ENCODE measurements around the gene SLC12A7.

Gene SLC12A7

GRCh38 chr5:1143670-1143951, 31.7 kb upstream of the SLC12A7 start:
- Histone ChIP-seq H3K36me3 (replicated peaks) (no peaks in the 10 kb centered on the region), H3K27me3 (replicated peaks) (no peaks in the 10 kb centered on the region), H3K27ac (no peak overlapping the region), H3K4me3 (ENCODE audit: low read depth, low read length) (no peak overlapping the region)
- no peak for DNase-seq
- in situ Hi-C loops (cut with HindIII; ENCODE audit: low pct_ligation_motif_present, low sequenced_read_pairs) = no loop called here
- TF ChIP-seq, protein P1, sequence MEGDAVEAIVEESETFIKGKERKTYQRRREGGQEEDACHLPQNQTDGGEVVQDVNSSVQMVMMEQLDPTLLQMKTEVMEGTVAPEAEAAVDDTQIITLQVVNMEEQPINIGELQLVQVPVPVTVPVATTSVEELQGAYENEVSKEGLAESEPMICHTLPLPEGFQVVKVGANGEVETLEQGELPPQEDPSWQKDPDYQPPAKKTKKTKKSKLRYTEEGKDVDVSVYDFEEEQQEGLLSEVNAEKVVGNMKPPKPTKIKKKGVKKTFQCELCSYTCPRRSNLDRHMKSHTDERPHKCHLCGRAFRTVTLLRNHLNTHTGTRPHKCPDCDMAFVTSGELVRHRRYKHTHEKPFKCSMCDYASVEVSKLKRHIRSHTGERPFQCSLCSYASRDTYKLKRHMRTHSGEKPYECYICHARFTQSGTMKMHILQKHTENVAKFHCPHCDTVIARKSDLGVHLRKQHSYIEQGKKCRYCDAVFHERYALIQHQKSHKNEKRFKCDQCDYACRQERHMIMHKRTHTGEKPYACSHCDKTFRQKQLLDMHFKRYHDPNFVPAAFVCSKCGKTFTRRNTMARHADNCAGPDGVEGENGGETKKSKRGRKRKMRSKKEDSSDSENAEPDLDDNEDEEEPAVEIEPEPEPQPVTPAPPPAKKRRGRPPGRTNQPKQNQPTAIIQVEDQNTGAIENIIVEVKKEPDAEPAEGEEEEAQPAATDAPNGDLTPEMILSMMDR (IDR thresholded peaks at IDR 0.05; ENCODE audit: low read depth, low read length, missing control alignments) = no peak

GRCh38 chr5:1142886-1143669, 31.2 kb upstream of the SLC12A7 start:
- in situ Hi-C loops (cut with HindIII; ENCODE audit: low pct_ligation_motif_present, low sequenced_read_pairs) = no loop called here

GRCh38 chr5:1141834-1142233, 30.0 kb upstream of the SLC12A7 start:
- TF ChIP-seq, protein P1 (IDR thresholded peaks at IDR 0.05; ENCODE audit: low read depth, low read length, missing control alignments) = no peak
- in situ Hi-C loops (cut with HindIII; ENCODE audit: low pct_ligation_motif_present, low sequenced_read_pairs) = no loop called here
- no peaks in the 10 kb centered on the region for H3K27me3 ChIP-seq (replicated peaks)
- no peak overlapping the region for H3K27ac ChIP-seq
- no peaks in the 10 kb centered on the region for H3K36me3 ChIP-seq (replicated peaks)
- H3K4me3 ChIP-seq (ENCODE audit: low read depth, low read length) = no peak overlapping the region
- DNase-seq = no peak

More at GRCh38 chr5:1142886-1143669, 31.2 kb upstream of the SLC12A7 start:
- TF ChIP-seq, protein P1 (IDR thresholded peaks at IDR 0.05; ENCODE audit: low read depth, low read length, missing control alignments) = no peak
- no peaks in the 10 kb centered on the region for H3K27me3 ChIP-seq (replicated peaks)
- no peak overlapping the region for H3K27ac ChIP-seq
- H3K36me3 ChIP-seq (replicated peaks) = no peaks in the 10 kb centered on the region
- H3K4me3 ChIP-seq (ENCODE audit: low read depth, low read length) = no peak overlapping the region
- no peak for DNase-seq

- DNase-seq = no peak
- no peaks in the 10 kb centered on the region for H3K36me3 ChIP-seq (replicated peaks)
- no peak overlapping the region for H3K4me3 ChIP-seq (ENCODE audit: low read depth, low read length)
- TF ChIP-seq, protein P1 (IDR thresholded peaks at IDR 0.05; ENCODE audit: low read depth, low read length, missing control alignments) = no peak
- H3K27ac ChIP-seq = no peak overlapping the region
- in situ Hi-C loops (cut with HindIII; ENCODE audit: low pct_ligation_motif_present, low sequenced_read_pairs) = no loop called here
- no peaks in the 10 kb centered on the region for H3K27me3 ChIP-seq (replicated peaks)
These were observed 28.9 kb upstream of the SLC12A7 start for GRCh38 chr5:1140818-1141189.

DNA sequence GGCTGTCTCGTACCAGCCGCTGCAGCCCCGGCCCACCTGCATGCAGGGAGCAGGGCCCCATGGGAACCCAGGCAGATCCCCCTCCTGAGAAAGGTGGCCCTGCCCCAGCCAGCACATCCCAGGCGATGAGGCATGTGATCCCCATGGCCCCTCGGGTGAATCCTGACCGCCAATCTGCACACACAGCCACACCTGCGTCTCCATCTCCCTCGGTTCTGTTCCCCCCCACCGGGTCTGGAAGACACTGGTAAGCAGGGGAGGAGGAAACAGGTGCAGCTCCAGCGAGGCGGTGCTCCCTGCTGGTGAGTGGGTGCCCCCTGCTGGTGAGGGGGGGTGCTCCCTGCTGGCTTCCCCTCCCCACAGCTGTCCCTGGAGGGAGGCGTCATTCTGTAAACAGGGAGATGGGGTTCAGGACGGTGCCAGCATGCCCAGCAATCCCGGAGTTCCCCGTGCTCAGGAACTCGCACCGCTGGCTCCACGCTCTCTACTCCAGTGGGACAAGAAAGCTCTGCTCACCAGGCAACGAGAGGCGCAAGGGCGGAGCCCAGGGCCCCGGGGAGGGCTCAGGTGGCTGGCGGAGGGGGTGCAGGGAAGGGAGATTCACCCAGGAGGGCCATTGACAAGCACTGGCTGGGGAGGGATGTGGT, 28.4 kb upstream of the SLC12A7 start:
- in situ Hi-C loops (cut with HindIII; ENCODE audit: low pct_ligation_motif_present, low sequenced_read_pairs) = no loop called here
- DNase-seq = no peak
- no peaks in the 10 kb centered on the region for H3K27me3 ChIP-seq (replicated peaks)
- no peak overlapping the region for H3K4me3 ChIP-seq (ENCODE audit: low read depth, low read length)
- TF ChIP-seq, protein P1 (IDR thresholded peaks at IDR 0.05; ENCODE audit: low read depth, low read length, missing control alignments) = peak; percentile 65
- no peak overlapping the region for H3K27ac ChIP-seq
- no peaks in the 10 kb centered on the region for H3K36me3 ChIP-seq (replicated peaks)

Data from brain microvascular endothelial cell (primary cell).